GM19193 (cell line): ENCODE data around the gene KIF26A.

Experiments
- POLR2A ChIP-seq: IDR thresholded peaks from 4 replicates; pipeline ENCODE4 v1.6.1; 2011; ENCODE audit not compliant: insufficient read depth, insufficient read length; ENCODE audit errors: extremely low read depth

The KIF26A gene

DNA sequence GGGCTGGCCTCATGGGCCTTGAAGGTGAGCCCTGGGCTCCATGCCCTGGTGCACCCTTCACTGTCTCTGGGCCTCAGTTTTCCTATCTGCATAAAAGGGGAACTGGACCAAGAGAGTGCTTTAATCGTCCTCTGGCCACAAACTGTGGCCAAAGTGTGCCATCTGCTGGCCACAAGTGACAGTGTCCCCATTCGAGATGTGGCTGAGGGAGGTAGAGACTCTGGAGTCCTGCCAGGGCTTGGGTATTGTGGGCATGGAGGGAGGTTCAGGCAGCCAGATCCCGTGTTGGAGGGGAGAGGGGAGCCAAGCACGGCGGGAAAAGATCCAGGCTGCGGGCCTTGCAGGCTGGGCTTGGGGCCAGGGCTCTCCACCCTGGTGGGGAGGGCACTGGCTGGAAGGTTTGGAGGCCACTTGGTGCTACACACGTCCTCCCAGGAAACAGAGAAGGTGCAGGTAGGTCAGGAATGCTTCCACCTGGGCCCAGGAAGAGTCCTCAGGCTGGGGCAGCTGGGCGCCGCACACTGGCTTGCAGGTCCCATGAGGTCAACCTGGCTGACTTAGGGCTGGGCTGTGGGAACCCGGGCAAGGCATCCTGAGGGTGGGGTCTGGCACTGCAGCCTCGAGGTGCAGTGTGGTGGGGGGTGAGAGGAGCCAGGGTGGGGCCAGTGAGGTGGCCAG, 7.3 kb upstream of the KIF26A start:
- TF ChIP-seq POLR2A = no peak

DNA sequence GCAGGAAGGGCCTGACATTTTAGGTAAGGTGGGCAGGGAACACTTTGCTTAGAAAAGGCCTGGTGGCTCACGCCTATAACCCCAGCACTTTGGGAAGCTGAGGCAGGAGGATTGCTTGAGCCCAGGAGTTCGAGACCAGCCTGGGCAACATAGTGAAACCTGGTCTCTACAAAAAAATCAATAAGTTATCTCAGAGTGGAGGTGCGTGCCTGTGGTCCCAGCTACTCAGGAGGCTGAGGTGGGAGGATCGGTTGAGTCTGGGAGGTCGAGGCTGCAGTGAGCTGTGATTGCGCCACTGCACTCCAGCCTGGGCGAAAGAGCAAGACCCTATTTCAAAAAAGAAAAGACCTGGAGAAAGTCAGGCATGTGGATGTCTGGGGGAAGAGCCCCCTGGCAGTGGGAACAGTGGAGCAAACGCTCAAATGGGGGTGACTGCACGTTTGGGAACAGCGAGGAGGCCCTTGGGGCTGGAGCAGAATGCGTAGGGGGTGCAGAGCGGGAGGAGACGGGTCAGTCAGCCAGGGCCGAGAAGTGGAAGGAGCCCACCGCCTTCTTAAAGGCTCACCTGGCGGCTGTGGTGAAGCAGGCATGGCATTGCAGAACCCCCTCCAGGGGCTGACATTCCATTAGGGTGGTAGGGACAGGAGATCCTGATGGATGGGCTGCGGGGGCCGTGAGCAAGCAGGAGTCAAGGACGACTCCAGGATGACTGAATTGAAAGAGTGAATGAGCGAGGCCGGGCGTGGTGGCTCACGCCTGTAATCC, 6.2 kb upstream of the KIF26A start:
- TF ChIP-seq POLR2A = no peak

DNA sequence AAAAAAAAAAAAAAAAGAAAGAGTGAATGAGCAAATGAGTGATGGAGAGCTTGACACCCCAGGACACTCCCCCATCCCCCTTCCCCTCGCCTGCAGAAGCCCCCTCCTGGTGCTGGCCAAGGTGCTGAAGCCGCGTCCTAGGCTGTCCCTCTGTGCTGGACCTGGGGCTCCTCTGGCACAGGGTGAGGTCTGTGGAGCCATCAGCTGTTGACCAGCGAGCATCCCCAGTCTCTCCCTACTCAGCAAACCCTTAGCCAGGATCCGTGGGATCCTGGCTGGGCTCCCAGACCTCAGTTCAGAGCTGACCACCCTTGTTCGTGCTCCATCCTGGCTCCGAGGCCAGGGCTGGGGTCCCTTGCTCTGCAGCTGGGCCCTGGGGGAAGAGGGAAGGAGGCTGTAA, 5.4 kb upstream of the KIF26A start:
- no peak for TF ChIP-seq POLR2A

DNA sequence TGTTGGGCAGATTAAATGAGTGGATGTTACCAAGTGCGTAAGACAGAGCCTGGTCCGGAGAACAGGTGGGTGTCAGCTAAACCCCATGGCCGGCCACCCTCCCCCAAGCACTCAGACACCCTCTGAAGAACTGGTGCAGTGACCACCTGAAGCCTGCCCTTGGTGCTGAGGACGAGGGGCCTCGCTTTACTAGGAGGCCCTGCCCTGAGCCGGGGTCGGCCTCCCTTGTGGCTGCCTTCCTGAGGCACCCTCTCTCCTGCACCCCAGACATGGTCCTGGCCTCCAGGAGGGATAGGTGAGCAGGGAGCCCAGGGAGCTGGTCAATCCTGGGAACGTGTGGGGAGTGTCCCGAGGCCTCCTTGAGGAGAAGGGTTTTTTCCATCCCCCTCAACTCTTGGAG, 4.9 kb upstream of the KIF26A start:
- no peak for TF ChIP-seq POLR2A

DNA sequence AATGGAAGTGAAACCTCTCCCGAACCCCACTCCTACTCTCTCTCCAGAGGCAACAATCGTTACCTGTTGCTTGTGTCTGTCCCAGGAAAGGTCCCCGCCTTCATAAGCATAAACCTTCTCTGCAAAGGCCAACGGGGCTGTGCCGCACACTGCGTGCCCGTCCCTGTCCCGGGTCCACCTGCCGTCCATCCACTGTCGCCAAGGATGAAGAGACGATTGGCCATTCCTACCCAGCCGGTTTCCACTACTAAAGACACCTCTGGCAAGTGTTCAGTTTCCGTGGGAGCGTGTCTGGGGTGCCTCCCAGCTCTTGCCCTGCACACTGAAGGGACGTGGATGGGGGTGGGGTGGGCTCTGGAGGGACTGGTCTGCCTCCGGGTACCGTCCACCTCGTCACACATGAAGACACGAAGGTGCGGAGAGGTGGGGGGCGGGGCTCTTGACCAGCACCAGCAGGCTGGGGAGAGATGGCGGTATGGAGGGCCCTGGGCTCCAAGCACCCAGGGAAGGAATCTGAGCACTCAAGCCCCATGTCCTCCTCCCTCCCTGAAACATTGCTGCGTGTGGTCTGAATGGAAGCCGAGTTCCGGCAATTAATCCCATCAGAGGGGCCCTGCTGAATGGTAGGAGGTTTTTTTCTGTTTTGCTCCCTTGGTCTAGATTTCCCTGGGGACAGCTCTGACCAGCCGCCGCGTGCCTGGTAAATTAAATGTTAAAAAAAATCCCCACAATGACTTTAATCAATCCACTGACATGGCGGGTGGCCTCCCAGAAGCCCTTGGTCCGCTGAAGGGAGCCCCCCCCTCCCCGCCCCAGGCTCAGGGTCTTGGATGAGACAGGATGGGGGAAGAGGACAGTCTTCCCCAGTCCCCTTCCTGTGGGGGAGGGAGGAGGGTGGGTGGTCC, 4.1 kb upstream of the KIF26A start:
- no peak for TF ChIP-seq POLR2A

DNA sequence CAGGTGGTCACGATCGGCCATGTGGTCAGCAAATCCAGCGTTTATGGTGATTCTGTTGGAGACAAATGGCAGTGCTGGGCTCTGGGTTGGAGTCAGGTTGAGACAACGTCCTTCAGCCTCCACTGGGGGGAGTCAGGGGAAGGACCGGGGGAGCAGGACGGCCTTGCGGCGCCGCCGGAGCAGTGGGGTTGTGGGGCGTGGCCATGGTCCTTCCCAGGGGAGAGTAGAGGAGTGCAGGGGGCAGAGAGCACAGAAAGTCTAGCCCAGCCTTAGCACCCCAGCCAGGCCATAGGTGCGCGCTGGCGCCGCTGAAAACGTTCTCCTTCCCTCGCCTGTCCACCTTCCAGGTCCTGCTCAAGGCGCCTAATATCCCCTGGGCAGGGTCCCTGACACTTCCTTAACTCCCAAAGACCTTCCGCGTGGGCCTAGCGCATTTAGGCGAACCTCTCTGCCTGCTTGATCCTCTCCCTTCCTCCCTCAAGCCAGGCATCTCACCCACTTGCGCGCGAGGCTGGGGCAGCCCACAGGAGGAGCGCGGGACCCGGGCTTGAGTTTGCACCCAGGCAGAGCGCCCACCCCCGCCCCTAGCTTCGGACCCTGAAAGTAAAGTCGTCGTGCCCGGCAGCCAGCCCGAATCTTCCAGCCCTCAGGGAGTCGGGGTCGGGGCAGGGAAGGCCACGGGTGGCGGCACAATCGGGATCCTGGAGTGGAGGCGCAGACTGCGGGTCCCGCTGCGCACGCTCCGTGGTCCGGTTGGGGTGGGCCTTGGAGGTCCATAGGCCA, 3.1 kb upstream of the KIF26A start:
- no peak for TF ChIP-seq POLR2A

DNA sequence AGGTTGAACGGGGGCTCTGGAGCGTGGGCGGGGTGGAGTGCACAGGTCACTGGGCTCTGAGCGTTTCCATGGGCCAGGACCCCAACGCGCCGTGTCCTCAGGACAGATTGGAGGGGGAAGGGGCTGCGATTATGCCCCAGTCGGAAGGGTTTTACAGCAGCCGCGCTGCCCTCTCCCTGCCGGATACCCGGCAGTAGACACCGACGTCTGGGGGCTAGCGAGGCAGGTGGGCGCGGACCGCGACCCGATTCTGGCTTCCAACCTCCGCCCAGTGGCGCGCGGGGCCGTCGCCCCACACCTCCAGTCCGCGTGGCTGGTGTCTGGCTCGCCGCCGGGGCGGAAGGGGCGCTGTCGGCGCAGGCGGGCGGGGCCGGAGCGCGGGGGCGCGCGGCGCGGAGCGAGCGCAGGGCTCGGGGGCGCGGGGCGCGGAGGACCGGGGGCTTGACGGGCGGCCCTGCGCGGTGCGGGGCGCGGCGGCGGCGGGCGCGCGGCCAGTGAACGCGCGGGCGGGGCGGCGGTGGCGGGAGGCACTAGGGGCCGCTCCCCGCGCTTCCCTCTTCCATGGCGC, 2.4 kb upstream of the KIF26A start:
- no peak for TF ChIP-seq POLR2A

DNA sequence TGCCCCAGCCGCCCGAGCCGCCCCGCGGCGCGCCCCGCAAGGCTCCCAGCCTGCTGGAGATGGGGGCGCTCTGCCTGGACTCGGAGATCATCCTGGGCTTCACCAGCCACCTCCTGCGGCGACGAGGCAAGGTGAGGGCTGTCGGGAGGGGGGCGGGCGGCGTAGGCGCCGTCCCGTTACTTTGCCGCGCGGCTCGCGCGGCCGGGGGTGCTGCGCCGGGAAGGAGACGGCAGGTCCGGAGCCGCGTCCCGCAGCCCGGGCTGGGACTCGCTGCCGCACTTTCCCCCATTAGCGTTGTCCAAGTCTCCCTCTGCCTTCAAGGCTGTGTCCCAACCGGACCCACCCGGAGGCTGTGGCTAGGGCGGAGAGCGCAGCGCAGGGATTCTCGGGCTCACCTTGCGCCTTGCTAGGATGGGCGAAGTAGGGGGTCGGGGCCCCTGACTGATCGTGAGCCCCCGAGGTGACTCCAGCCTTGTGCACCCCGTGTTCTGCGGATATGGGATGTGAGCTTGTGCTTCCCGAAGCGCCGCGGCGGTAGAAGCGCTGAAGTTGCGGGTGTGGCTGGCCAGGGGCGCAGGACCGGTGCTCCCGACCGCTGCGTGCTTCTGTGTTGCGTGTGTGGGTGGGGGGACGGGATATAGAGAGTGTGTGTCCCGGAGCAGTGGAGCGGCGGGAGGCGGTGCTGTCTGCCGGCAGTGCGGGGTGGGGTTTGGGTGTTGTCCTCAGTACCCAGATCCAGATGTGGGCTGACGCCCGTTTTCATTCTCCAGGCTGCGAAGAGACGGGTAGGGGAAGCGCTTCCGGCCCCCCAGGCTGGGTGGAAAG, 1.7 kb upstream of the KIF26A start:
- TF ChIP-seq POLR2A = no peak

DNA sequence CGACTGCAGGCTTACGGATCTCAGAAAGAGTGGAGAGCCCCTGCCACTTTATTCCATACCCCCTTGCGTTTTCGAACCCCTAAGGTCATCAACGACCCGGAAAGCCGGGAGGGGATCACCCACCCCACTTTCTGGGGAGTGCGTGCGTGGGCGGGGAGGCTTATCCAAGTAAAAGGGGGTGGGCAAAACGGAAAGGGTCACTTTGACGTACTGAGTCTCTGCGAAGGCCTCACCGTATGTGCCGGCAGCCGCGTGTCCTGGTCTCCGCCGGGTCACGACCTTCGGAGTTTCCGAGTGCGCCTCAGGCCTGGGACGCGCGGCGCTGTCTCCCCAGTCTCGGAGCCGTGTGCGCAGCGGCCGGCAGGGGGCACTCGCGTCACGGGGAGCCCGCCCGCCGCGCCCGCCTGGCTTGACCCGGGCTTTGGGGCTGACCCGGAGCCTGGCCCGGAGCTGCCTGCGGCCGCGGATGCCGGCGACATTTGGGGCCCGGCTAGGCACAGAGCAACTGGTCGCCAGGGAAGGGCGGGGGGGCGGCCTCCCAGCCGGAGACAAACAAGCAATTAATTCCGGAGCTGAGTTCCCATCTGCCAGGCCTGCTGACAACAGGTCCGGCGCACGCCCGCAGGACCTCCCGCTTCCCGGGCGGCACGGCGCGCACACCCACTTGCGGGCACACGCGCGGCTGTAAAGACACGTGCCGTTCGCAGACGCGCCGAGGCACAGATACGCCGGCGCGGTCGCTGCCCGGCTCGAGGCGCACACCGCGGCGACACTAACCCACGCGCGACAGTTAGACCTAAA, 890 bp upstream of the KIF26A start:
- TF ChIP-seq POLR2A = no peak

DNA sequence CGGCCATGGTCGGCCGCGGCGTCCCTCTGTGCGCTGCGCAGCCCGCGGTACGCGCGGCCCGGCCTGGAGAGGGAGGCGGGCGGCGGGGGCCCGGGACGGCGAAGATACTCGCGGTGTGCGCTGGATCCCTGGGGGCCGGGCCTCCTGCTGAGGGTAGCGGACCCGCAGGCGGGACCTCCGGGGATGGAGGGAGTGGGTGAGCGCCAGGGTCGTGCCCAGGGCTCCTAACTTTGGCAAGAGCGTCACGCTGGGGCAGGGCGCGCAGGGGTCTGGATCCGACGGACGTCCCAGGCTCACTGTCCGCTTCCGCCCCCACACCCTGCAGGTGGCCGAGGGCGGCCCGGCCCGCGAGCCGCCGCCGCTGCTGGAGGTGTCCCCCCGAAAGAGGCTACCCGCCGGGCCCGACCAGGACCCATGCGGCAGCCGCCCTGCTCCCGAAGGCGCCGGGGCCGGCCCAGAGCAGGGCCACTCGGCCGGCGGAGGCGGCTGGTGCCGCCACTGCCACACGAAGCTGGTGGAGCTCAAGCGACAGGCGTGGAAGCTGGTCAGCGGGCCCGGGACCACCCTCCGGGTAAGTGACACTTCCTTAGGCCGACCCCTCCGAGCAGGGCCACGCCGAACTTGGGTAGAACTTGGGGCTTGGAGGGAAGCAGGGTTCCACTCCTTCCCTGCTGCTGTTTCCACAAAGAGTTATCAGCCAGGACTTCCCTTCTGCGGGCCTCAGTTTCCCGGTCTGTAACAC, 502 bp downstream of the KIF26A start:
- no peak for TF ChIP-seq POLR2A

DNA sequence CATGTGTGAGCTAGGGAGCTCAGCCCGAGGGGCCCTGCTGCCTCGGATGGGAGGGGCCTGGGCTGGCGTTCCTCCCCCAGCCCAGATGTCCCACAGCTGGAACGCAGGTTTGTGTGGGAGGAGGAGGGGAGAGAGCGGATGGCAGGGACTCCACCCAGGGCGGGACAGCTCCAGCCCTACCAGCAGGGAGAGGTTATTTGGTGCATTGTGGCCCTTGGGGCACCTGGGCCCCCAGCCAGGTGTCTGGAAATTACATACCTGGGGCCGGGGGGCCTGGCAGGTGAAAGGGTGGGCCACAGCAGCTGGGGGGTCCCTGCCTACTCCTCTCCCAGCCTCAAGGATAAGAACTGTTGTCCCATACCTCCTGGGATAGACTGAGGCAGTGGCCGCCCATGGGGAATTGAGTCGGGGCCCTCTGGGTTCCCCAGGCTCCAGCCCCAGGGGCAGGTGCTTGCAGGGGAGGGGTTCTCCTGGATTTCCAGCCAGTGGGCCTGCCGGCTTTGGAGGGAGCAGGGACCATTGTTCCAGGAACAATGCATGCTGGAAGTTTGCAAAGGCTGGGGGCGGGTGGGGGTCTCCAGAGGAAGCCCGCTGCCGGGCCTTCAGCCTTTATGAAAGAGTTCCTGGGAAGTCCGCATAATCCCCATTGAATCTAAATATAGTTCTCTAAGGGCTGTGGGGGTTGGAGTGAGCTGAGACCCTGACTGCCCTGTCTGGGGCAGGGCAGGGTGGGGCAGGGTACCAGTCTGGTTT, 1.2 kb downstream of the KIF26A start:
- TF ChIP-seq POLR2A = no peak

DNA sequence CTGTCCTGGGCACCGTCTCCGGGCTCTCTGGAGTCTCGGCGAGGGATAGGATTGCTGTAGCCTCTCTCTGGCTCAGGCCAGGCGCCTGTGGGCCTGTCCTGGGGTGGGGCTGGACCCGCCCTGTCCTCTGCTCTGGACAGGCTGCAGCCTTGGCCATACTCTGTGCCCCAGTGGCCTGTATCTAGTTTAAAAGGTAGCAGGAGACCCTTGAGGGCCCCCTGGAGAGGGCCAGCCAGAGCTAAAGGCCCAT, 1.8 kb downstream of the KIF26A start:
- TF ChIP-seq POLR2A = no peak
